K562 (cell line): ENCODE measurements around the gene GGTLC1. TPM values are rescaled to one million over a fixed set of nuclear protein-coding genes. Genes with fewer than 3 reads are reported as not detected.

ENCODE experiments used
- ATAC-seq: fragments of 200-7000 bp; cut with Tn5 transposase; 3 replicates; pipeline ENCODE4 v1.9.1; 2020; ENCODE audit warnings: moderate library complexity
- BruUV-seq: library from RNA; stranded (reverse); fragments of 400-500 nt; replicated peaks from 2 replicates; lab custom pipeline; 2021; lab: Mats Ljungman, UMichigan
- CTCF ChIA-PET: fragments of 300-600 bp; formaldehyde crosslinking; extraction: SDS; loops from one replicate; lab custom pipeline; 2021; ENCODE audit warnings: low intra/inter-chr PET ratio; lab: Yijun Ruan, JAX
- POLR2A ChIA-PET: fragments of 300-600, 350-650 bp; sonication (Branson Sonifier 250); formaldehyde crosslinking; extraction: SDS; loops from one replicate; lab custom pipeline; 2021; ENCODE audit warnings: antibody characterized with exemption, inconsistent platforms; lab: Yijun Ruan, JAX
- DNase-seq, 4 experiments: peaks; one replicate each; pipeline versions ENCODE4 v3.0.0 to v3.0.0-alpha.2; 2011 to 2018; ENCODE audit warnings: low spot score in 3 of 4, mixed read lengths in 3 of 4; ENCODE audit errors: extremely low read depth in 1 of 4
- FAIRE-seq: peaks from 2 replicates; lab custom pipeline; 2011; peaks lifted over from hg19 to GRCh38; lab: Jason Lieb, UNC
- H2AFZ ChIP-seq: 2 replicates; pipeline ENCODE4 v1.6.0; 2011; ENCODE audit warnings: low read depth, low read length, control low read depth, inconsistent platforms
- H3K27ac ChIP-seq: fragments of 200-600 bp; 3 replicates; pipeline ENCODE4 v1.8.0; 2011; ENCODE audit warnings: low read depth, mild to moderate bottlenecking, control low read depth, inconsistent platforms, low read length, moderate library complexity, mixed read lengths; ENCODE audit errors: extremely low read depth
- H3K27me3 ChIP-seq, 2 experiments: fragments of 300-600 bp in 1 of 2; 2 replicates in 1 of 2; 3 replicates in 1 of 2; pipeline versions ENCODE4 v1.6.0 to v1.8.0; 2011; ENCODE audit warnings: inconsistent platforms in 2 of 2, low read length in 2 of 2, mild to moderate bottlenecking in 1 of 2, mixed read lengths in 1 of 2, moderate library complexity in 1 of 2; ENCODE audit not compliant: control insufficient read depth in 2 of 2, insufficient read depth in 2 of 2
- H3K36me3 ChIP-seq: fragments of 300-600 bp; 3 replicates; pipeline ENCODE4 v1.8.0; 2011; ENCODE audit warnings: mild to moderate bottlenecking, low read length, inconsistent platforms; ENCODE audit not compliant: control insufficient read depth, insufficient read depth
- H3K4me1 ChIP-seq, 2 experiments: fragments of 200-600 bp in 1 of 2; replicated peaks in 1 of 2; 2 replicates in 1 of 2; 3 replicates in 1 of 2; pipeline versions ENCODE4 v1.5.1 to v1.8.0; 2011; ENCODE audit warnings: inconsistent platforms in 2 of 2, low read length in 2 of 2, mild to moderate bottlenecking in 1 of 2, mixed read lengths in 1 of 2, moderate library complexity in 1 of 2; ENCODE audit not compliant: control insufficient read depth in 2 of 2, insufficient read depth in 2 of 2
- H3K4me2 ChIP-seq: 2 replicates; pipeline ENCODE4 v1.6.1; 2011; ENCODE audit warnings: low read length, control low read depth, inconsistent platforms, mixed read lengths; ENCODE audit not compliant: insufficient read depth
- H3K4me3 ChIP-seq: fragments of 200-600 bp; sonication (generic), shearing (Covaris generic); 2 replicates; pipeline ENCODE4 v1.5.1; 2016; ENCODE audit warnings: control low read depth, inconsistent platforms
- H3K79me2 ChIP-seq: fragments of 200-600 bp; 3 replicates; pipeline ENCODE4 v1.8.0; 2011; ENCODE audit warnings: low read length, inconsistent platforms; ENCODE audit not compliant: control insufficient read depth, insufficient read depth
- H3K9ac ChIP-seq, 2 experiments: 2 replicates each; pipeline versions ENCODE4 v1.6.0 to v1.6.1; 2011; ENCODE audit warnings: low read depth in 2 of 2, low read length in 2 of 2, control low read depth in 1 of 2, inconsistent platforms in 1 of 2, mild to moderate bottlenecking in 1 of 2, mixed read lengths in 1 of 2; ENCODE audit not compliant: insufficient read depth in 1 of 2
- H3K9me1 ChIP-seq: one replicate; pipeline ENCODE4 v1.6.0; 2011; ENCODE audit warnings: inconsistent platforms, mild to moderate bottlenecking, low read length, moderate library complexity; ENCODE audit not compliant: control insufficient read depth, insufficient read depth
- H3K9me3 ChIP-seq: replicated peaks from 2 replicates; pipeline ENCODE4 v1.5.1; 2011; ENCODE audit warnings: low read depth, low read length, inconsistent platforms; ENCODE audit not compliant: control insufficient read depth, insufficient read depth
- H4K20me1 ChIP-seq: replicated peaks from 2 replicates; pipeline ENCODE4 v1.6.1; 2011; ENCODE audit warnings: low read length, inconsistent platforms, mixed read lengths; ENCODE audit not compliant: control insufficient read depth, insufficient read depth
- FOXA1 ChIP-seq: fragments of 450-650 bp; IDR thresholded peaks from 2 replicates; pipeline ENCODE4 v1.6.1; 2016; ENCODE audit warnings: mild to moderate bottlenecking, borderline replicate concordance
- IRF2 ChIP-seq: sonication (generic); formaldehyde crosslinking; IDR thresholded peaks from 2 replicates; pipeline ENCODE4 v1.8.1; 2022; ENCODE audit warnings: mild to moderate bottlenecking, missing genetic modification reagents
- MXD1 ChIP-seq: fragments of 250-450 bp; sonication (Bioruptor Pico); IDR thresholded peaks from 2 replicates; pipeline ENCODE4 v1.8.0; 2021; ENCODE audit warnings: borderline replicate concordance, mild to moderate bottlenecking, moderate library complexity; ENCODE audit not compliant: poor library complexity, severe bottlenecking
- NFXL1 ChIP-seq: fragments of 450-650 bp; formaldehyde crosslinking; IDR thresholded peaks from 2 replicates; pipeline ENCODE4 v1.4.0; 2021; ENCODE audit warnings: mild to moderate bottlenecking
- NR4A1 ChIP-seq, 2 experiments: fragments of 250-450 bp in 1 of 2; fragments of 450-650 bp in 1 of 2; sonication (Bioruptor Pico) in 1 of 2; IDR thresholded peaks; 2 replicates each; pipeline versions ENCODE4 v1.4.0 to v1.6.1; 2016 to 2020; ENCODE audit warnings: mild to moderate bottlenecking in 2 of 2, missing compliant biosample characterization in 1 of 2, missing genetic modification characterization in 1 of 2, moderate library complexity in 1 of 2
- SMARCE1 ChIP-seq: fragments of 450-650 bp; IDR thresholded peaks from 2 replicates; pipeline ENCODE4 v1.7.1; 2016; ENCODE audit warnings: mild to moderate bottlenecking
- TAF1 ChIP-seq: IDR thresholded peaks from 2 replicates; pipeline ENCODE4 v1.6.1; 2011; ENCODE audit warnings: mild to moderate bottlenecking, low read length, moderate library complexity; ENCODE audit not compliant: insufficient read depth, control insufficient read depth, severe bottlenecking; ENCODE audit errors: extremely low read depth
- TGIF2 ChIP-seq: sonication (generic); formaldehyde crosslinking; IDR thresholded peaks from 2 replicates; pipeline ENCODE4 v1.8.1; 2022; ENCODE audit warnings: mild to moderate bottlenecking, missing genetic modification reagents, moderate library complexity
- ZBTB49 ChIP-seq: sonication (generic); formaldehyde crosslinking; IDR thresholded peaks from 2 replicates; pipeline ENCODE4 v1.8.0; 2022; ENCODE audit warnings: missing genetic modification reagents, mild to moderate bottlenecking, borderline replicate concordance
- ZFP91 ChIP-seq: sonication (generic); formaldehyde crosslinking; IDR thresholded peaks from 2 replicates; pipeline ENCODE4 v1.8.0; 2022; ENCODE audit warnings: mild to moderate bottlenecking, missing genetic modification reagents
- ZNF76 ChIP-seq: fragments of 250-450 bp; sonication (Bioruptor Pico); IDR thresholded peaks from 2 replicates; pipeline ENCODE4 v1.4.0; 2020; ENCODE audit warnings: mild to moderate bottlenecking, moderate library complexity, borderline replicate concordance
- WGBS: fragments of 100-300 bp; shearing (Covaris generic); methylation state at CpG from one replicate; pipeline ENCODE4 v1.1.6; 2016; ENCODE audit warnings: low coverage, mixed read lengths; ENCODE audit not compliant: insufficient coverage; ENCODE audit errors: missing lambda C conversion rate; 5-methylcytosine and 5-hydroxymethylcytosine counted together
- in situ Hi-C: fragments of 300-500 bp; cut with MboI; formaldehyde crosslinking; loops from 4 replicates; pipeline ENCODE4 v1.15.0; 2018; ENCODE audit warnings: inconsistent platforms, mixed read lengths
- intact Hi-C: fragments of 100-400 bp; cut with micrococcal nuclease; formaldehyde crosslinking; loops from 2 replicates; pipeline ENCODE4 v1.14.2; 2022
- polyA plus RNA-seq, 8 experiments: library from polyadenylated mRNA; depleted of rRNA in 4 of 8; stranded (reverse) in 5 of 8; unstranded in 3 of 8; fragments of >200 nt; fragmentation: Nextera tagmentation in 2 of 8; fragmentation: Illumina TruSeq in 1 of 8; extraction: Ambion mirVana in 2 of 8; extraction: Trizol in 1 of 8; gene quantifications; 2 replicates each; pipeline versions ENCODE4 v1.2.1 to v1.2.3, GENCODE V29; 2011 to 2014; ENCODE audit warnings: inconsistent platforms in 1 of 8, missing spikeins in 1 of 8
- total RNA-seq, 7 experiments: library from RNA; depleted of rRNA in 6 of 7; stranded (reverse); fragments of >200 nt in 6 of 7; fragmentation: Illumina TruSeq in 2 of 7; extraction: Trizol in 2 of 7; gene quantifications; 2 replicates each; pipeline versions ENCODE4 v1.2.1 to v1.2.3, GENCODE V29; 2011 to 2021; ENCODE audit warnings: low replicate concordance in 1 of 7
- TF ChIP-seq, protein P1 (sequence below): fragments of 450-650 bp; IDR thresholded peaks from 2 replicates; pipeline ENCODE4 v1.6.1; 2017; ENCODE audit warnings: antibody characterized with exemption, mild to moderate bottlenecking

GGTLC1 gene
- total and polyA plus RNA-seq, 9 of the 15 experiments (the other 6 are each of a cell fraction or from before 2014, with no cell fraction given), result not detected

- no peak overlapping the region for H3K9ac ChIP-seq
- no peak overlapping the region for H2AFZ ChIP-seq
- ATAC-seq (no peak), FAIRE-seq (no peak), DNase-seq (no peak)
- H3K4me2 ChIP-seq, result no peak overlapping the region
- H3K36me3 ChIP-seq, result no peaks in the 10 kb centered on the region
- no peaks in the 10 kb centered on the region for H3K9me3 ChIP-seq
- no TSS peak for BruUV-seq
- CTCF ChIA-PET, result no interaction called here
- H3K27me3 ChIP-seq, result no peaks in the 10 kb centered on the region
- WGBS, result 0% methylated on average over 2 of the region's 2 CpGs
- H3K9me1 ChIP-seq, result no peaks in the 10 kb centered on the region
- no peak overlapping the region for H3K27ac ChIP-seq
- H3K4me3 ChIP-seq, result no peak overlapping the region
- no peaks in the 10 kb centered on the region for H4K20me1 ChIP-seq
- POLR2A ChIA-PET, result no interaction called here
- no peaks in the 10 kb centered on the region for H3K79me2 ChIP-seq
- intact Hi-C loops, result no loop called here
- no peaks in the 10 kb centered on the region for H3K4me1 ChIP-seq
- in situ Hi-C loops, result no loop called here
- TF ChIP-seq NFXL1 (CRISPR knock-in tag) (no peak), MXD1 (CRISPR knock-in tag) (no peak), SMARCE1 (no peak), ZFP91 (CRISPR knock-in tag) (no peak), ZBTB49 (CRISPR knock-in tag) (no peak), TAF1 (no peak), IRF2 (no peak), FOXA1 (no peak), NR4A1 (CRISPR knock-in tag; IDR thresholded peaks at IDR 0.05) (no peak), NR4A1 (tag; IDR thresholded peaks at IDR 0.05) (no peak), ZNF76 (CRISPR knock-in tag) (no peak), TGIF2 (CRISPR knock-in tag) (no peak)
- TF ChIP-seq, protein P1, sequence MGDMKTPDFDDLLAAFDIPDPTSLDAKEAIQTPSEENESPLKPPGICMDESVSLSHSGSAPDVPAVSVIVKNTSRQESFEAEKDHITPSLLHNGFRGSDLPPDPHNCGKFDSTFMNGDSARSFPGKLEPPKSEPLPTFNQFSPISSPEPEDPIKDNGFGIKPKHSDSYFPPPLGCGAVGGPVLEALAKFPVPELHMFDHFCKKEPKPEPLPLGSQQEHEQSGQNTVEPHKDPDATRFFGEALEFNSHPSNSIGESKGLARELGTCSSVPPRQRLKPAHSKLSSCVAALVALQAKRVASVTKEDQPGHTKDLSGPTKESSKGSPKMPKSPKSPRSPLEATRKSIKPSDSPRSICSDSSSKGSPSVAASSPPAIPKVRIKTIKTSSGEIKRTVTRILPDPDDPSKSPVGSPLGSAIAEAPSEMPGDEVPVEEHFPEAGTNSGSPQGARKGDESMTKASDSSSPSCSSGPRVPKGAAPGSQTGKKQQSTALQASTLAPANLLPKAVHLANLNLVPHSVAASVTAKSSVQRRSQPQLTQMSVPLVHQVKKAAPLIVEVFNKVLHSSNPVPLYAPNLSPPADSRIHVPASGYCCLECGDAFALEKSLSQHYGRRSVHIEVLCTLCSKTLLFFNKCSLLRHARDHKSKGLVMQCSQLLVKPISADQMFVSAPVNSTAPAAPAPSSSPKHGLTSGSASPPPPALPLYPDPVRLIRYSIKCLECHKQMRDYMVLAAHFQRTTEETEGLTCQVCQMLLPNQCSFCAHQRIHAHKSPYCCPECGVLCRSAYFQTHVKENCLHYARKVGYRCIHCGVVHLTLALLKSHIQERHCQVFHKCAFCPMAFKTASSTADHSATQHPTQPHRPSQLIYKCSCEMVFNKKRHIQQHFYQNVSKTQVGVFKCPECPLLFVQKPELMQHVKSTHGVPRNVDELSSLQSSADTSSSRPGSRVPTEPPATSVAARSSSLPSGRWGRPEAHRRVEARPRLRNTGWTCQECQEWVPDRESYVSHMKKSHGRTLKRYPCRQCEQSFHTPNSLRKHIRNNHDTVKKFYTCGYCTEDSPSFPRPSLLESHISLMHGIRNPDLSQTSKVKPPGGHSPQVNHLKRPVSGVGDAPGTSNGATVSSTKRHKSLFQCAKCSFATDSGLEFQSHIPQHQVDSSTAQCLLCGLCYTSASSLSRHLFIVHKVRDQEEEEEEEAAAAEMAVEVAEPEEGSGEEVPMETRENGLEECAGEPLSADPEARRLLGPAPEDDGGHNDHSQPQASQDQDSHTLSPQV, result no peak
- TF ChIP-seq, all 486 proteins: peak for 0
These were observed 46.2 kb upstream of the GGTLC1 start for GRCh38 chr20:24034820-24035219.
